ENCODE results near the gene KCNH6.

Gene KCNH6

DNA sequence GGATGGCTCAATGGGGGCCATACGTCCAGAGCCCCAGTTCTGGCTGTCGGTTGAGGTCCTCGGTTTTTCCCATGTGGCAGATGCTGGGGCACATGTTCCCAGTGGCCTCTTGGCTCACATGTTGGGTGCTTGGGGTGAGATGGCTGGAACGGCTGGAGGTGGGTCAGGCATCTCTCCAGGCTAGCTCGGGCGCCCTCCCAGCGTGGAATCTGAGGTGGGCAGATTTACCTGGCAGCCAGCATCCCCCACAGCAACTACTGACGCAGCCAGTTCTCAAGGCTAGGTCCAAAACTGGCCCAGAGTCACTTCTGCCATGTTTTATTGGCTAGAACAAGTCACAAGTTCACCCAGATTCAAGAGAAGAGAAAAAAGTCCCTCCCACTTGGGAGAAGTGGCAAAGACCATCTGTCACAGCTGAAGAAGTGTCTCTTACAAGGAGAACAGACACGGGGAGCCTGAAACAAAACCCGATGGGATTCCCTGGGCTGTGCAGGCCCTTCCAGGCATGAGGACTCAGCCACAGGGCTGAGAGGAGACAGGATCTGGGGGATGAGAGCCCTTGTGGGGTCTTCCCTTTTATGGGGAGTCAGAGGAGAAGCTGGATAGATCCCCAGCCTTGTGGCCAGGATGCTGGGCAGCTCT, 31.1 kb upstream of the KCNH6 start:
- DNase-seq, result no peak
- no peak overlapping the region for H3K27ac ChIP-seq (ENCODE audit: low read length)
- no peaks in the 10 kb centered on the region for H3K79me2 ChIP-seq (ENCODE audit: low read length)
- no peaks in the 10 kb centered on the region for H4K20me1 ChIP-seq (ENCODE audit: insufficient read depth, low read length)
- H3K36me3 ChIP-seq (replicated peaks; ENCODE audit: insufficient read depth, low read length), result no peaks in the 10 kb centered on the region
- peaks cover 81% of the 10 kb centered on the region for H3K27me3 ChIP-seq (replicated peaks; ENCODE audit: insufficient read depth, low read length)
- no peak overlapping the region for H3K4me3 ChIP-seq (ENCODE audit: low read length)
- no peaks in the 10 kb centered on the region for H3K9me3 ChIP-seq (replicated peaks; ENCODE audit: insufficient read depth, low read length)
- H3F3A ChIP-seq (ENCODE audit: insufficient read depth, low read length), result no peaks in the 10 kb centered on the region
- no peak overlapping the region for H2AFZ ChIP-seq (ENCODE audit: low read length)
- H3K4me2 ChIP-seq (ENCODE audit: low read depth, low read length), result no peak overlapping the region
- no peak overlapping the region for H3K9ac ChIP-seq (ENCODE audit: low read length)
- no peaks in the 10 kb centered on the region for H3K9me2 ChIP-seq (replicated peaks; ENCODE audit: insufficient read depth, low read length)
- no peak for TF ChIP-seq EZH2phosphoT487 (IDR thresholded peaks at IDR 0.05; ENCODE audit: low read length)
- TF ChIP-seq EZH2 (optimal IDR thresholded peaks at IDR 0.05; ENCODE audit: low read depth, low read length), result no peak
- TF ChIP-seq, protein P1, sequence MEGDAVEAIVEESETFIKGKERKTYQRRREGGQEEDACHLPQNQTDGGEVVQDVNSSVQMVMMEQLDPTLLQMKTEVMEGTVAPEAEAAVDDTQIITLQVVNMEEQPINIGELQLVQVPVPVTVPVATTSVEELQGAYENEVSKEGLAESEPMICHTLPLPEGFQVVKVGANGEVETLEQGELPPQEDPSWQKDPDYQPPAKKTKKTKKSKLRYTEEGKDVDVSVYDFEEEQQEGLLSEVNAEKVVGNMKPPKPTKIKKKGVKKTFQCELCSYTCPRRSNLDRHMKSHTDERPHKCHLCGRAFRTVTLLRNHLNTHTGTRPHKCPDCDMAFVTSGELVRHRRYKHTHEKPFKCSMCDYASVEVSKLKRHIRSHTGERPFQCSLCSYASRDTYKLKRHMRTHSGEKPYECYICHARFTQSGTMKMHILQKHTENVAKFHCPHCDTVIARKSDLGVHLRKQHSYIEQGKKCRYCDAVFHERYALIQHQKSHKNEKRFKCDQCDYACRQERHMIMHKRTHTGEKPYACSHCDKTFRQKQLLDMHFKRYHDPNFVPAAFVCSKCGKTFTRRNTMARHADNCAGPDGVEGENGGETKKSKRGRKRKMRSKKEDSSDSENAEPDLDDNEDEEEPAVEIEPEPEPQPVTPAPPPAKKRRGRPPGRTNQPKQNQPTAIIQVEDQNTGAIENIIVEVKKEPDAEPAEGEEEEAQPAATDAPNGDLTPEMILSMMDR (IDR thresholded peaks at IDR 0.05; ENCODE audit: low read length), result no peak
- no peaks in the 10 kb centered on the region for H3K4me1 ChIP-seq (ENCODE audit: low read length)

DNA sequence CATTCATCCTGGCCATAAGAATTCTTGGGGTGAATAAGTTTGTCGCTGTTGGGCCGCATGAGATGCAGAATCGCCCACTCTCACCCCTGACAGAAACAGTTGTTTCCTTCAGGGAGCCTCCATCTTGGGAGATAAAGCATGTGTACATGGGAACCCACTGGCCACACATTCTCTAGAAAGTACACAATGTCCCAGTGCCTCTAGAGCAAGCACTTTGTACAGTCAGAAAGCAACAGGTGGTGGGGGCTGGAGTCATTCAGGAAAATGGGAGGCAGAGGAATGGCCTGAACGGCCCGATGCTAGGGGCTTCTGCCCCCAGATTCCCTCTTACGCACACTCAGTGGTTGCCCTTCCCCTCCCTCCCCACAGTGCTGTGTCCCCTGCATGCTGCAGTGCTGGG, 30.2 kb upstream of the KCNH6 start:
- H3K9me2 ChIP-seq (replicated peaks; ENCODE audit: insufficient read depth, low read length), result no peaks in the 10 kb centered on the region
- H4K20me1 ChIP-seq (ENCODE audit: insufficient read depth, low read length), result no peaks in the 10 kb centered on the region
- DNase-seq, result no peak
- H3K36me3 ChIP-seq (replicated peaks; ENCODE audit: insufficient read depth, low read length), result no peaks in the 10 kb centered on the region
- TF ChIP-seq EZH2 (optimal IDR thresholded peaks at IDR 0.05; ENCODE audit: low read depth, low read length), result no peak
- TF ChIP-seq EZH2phosphoT487 (IDR thresholded peaks at IDR 0.05; ENCODE audit: low read length), result no peak
- TF ChIP-seq, protein P1 (IDR thresholded peaks at IDR 0.05; ENCODE audit: low read length), result no peak
- H3K27ac ChIP-seq (ENCODE audit: low read length), result no peak overlapping the region
- no peak overlapping the region for H3K4me3 ChIP-seq (ENCODE audit: low read length)
- H3K4me1 ChIP-seq (ENCODE audit: low read length), result no peaks in the 10 kb centered on the region
- H3K9ac ChIP-seq (ENCODE audit: low read length), result no peak overlapping the region
- no peak overlapping the region for H2AFZ ChIP-seq (ENCODE audit: low read length)
- H3K79me2 ChIP-seq (ENCODE audit: low read length), result no peaks in the 10 kb centered on the region
- no peak overlapping the region for H3K4me2 ChIP-seq (ENCODE audit: low read depth, low read length)
- H3F3A ChIP-seq (ENCODE audit: insufficient read depth, low read length), result no peaks in the 10 kb centered on the region
- no peaks in the 10 kb centered on the region for H3K9me3 ChIP-seq (replicated peaks; ENCODE audit: insufficient read depth, low read length)
- H3K27me3 ChIP-seq (replicated peaks; ENCODE audit: insufficient read depth, low read length), result peaks cover 72% of the 10 kb centered on the region

DNA sequence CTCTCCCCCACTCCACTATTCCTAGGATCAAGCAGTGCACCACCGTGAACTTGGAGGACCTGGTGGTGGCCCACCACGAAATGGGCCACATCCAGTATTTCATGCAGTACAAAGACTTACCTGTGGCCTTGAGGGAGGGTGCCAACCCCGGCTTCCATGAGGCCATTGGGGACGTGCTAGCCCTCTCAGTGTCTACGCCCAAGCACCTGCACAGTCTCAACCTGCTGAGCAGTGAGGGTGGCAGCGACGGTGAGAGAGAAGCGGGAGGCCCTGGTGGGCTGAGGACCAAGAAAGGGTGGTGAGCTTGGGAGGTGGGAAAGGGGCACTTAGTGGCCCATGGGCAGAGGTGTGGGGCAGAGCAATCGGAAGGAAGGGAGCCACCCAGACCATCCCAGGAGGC, 29.7 kb upstream of the KCNH6 start:
- H3K4me1 ChIP-seq (ENCODE audit: low read length), result no peaks in the 10 kb centered on the region
- H3K27me3 ChIP-seq (replicated peaks; ENCODE audit: insufficient read depth, low read length), result peaks cover 69% of the 10 kb centered on the region
- TF ChIP-seq EZH2phosphoT487 (IDR thresholded peaks at IDR 0.05; ENCODE audit: low read length), result no peak
- TF ChIP-seq, protein P1 (IDR thresholded peaks at IDR 0.05; ENCODE audit: low read length), result no peak
- TF ChIP-seq EZH2 (optimal IDR thresholded peaks at IDR 0.05; ENCODE audit: low read depth, low read length), result no peak

More for the DNA sequence above, 29.7 kb upstream of the KCNH6 start:
- Histone ChIP-seq H3K9me2 (replicated peaks; ENCODE audit: insufficient read depth, low read length) (no peaks in the 10 kb centered on the region), H3K36me3 (replicated peaks; ENCODE audit: insufficient read depth, low read length) (no peaks in the 10 kb centered on the region), H4K20me1 (ENCODE audit: insufficient read depth, low read length) (no peaks in the 10 kb centered on the region), H3K4me2 (ENCODE audit: low read depth, low read length) (no peak overlapping the region), H3K27ac (ENCODE audit: low read length) (no peak overlapping the region), H3K4me3 (ENCODE audit: low read length) (no peak overlapping the region), H3K9me3 (replicated peaks; ENCODE audit: insufficient read depth, low read length) (no peaks in the 10 kb centered on the region), H2AFZ (ENCODE audit: low read length) (no peak overlapping the region), H3K9ac (ENCODE audit: low read length) (no peak overlapping the region), H3F3A (ENCODE audit: insufficient read depth, low read length) (no peaks in the 10 kb centered on the region), H3K79me2 (ENCODE audit: low read length) (no peaks in the 10 kb centered on the region)
- DNase-seq, result no peak
